ENCODE measurements around the gene POR.
"Not testable (repeated sequence)": the region's sequence is repeated elsewhere in the genome, so short reads cannot be mapped to it uniquely, and the experiment has no call there.

The POR gene

GRCh38 chr7:75914655-75915415, at the start of gene POR:
Gene POR (plus strand): TSS chr7:75915155. CDS start chr7:75954002, 38,847 bp downstream.
- peak; percentile 92 to 98 (median 96) for DNase-seq

GRCh38 chr7:75866114-75866488, 48.9 kb upstream of the POR start:
- DNase-seq, result no peak

GRCh38 chr7:75866489-75867389, 48.2 kb upstream of the POR start:
- DNase-seq, result peak in 1 of 4 experiments; percentile 11

GRCh38 chr7:75867390-75867717, 47.6 kb upstream of the POR start:
- DNase-seq, result no peak

GRCh38 chr7:75868153-75868552, 46.8 kb upstream of the POR start:
- DNase-seq, result no peak

- no peak for DNase-seq
Measured at GRCh38 chr7:75869776-75870379, 45.1 kb upstream of the POR start.

- DNase-seq, result no peak
Measured at GRCh38 chr7:75870557-75871161, 44.3 kb upstream of the POR start.

- no peak for DNase-seq
Measured at GRCh38 chr7:75872073-75872782, 42.7 kb upstream of the POR start.

- not testable (repeated sequence) for DNase-seq
Measured at GRCh38 chr7:75874180-75874579, 40.8 kb upstream of the POR start.

- DNase-seq, result no peak
Measured at GRCh38 chr7:75875113-75876080, 39.6 kb upstream of the POR start.

GRCh38 chr7:75876126-75876881, 38.7 kb upstream of the POR start:
- no peak for DNase-seq

- DNase-seq, result no peak
Measured at GRCh38 chr7:75878312-75878768, 36.6 kb upstream of the POR start.

GRCh38 chr7:75878769-75879611, 36.0 kb upstream of the POR start, which contains the start of gene RHBDD2:
Gene RHBDD2 (plus strand): TSS chr7:75879034. CDS start chr7:75879083, 49 bp downstream.
- DNase-seq, result peak; percentile 94 to 98 (median 96)

- DNase-seq, result no peak
Measured at GRCh38 chr7:75879771-75880184, 35.2 kb upstream of the POR start.

GRCh38 chr7:75880242-75880641, 34.7 kb upstream of the POR start:
- no peak for DNase-seq

- DNase-seq, result no peak
Measured at GRCh38 chr7:75881436-75882095, 33.4 kb upstream of the POR start.

- DNase-seq, result not testable (repeated sequence)
Measured at GRCh38 chr7:75883265-75883824, 31.6 kb upstream of the POR start.

- no peak for DNase-seq
Measured at GRCh38 chr7:75884476-75884875, 30.5 kb upstream of the POR start.

Measured in activated naive CD4-positive, alpha-beta T cell (primary cell).